Heart left ventricle (tissue), 16 donors: ENCODE measurements around the gene IGFBP2. TPM values are rescaled to one million over a fixed set of nuclear protein-coding genes. Genes with fewer than 3 reads are reported as not detected.

Source experiments
- ATAC-seq, 4 donors: fragments of 200-7000 bp; cut with Tn5 transposase; one replicate each; pipeline ENCODE4 v1.9.1; 2020 to 2022; ENCODE audit warnings: moderate library complexity in 4 of 4, mild to moderate bottlenecking in 3 of 4, moderate number of reproducible peaks in 1 of 4
- DNase-seq, 5 donors: peaks; one replicate each; pipeline ENCODE4 v3.0.0-alpha.2; 2020
- H3K27ac ChIP-seq, 12 donors: fragments of 200-600 bp; sonication (generic) in 4 of 12; one replicate each; pipeline versions ENCODE4 v1.5.0 to v1.8.0; 2016 to 2022; ENCODE audit warnings: mild to moderate bottlenecking in 2 of 12
- H3K27me3 ChIP-seq, 9 donors: fragments of 200-600 bp; sonication (generic) in 2 of 9; one replicate each; pipeline versions ENCODE4 v1.5.1 to v1.8.0; 2016 to 2022; ENCODE audit warnings: mild to moderate bottlenecking in 3 of 9
- H3K36me3 ChIP-seq, 9 donors: fragments of 200-600 bp; sonication (generic) in 2 of 9; one replicate each; pipeline versions ENCODE4 v1.5.0 to v1.8.0; 2018 to 2022; ENCODE audit warnings: mild to moderate bottlenecking in 2 of 9
- H3K4me1 ChIP-seq, 12 donors: fragments of 200-600 bp; sonication (generic) in 4 of 12; one replicate each; pipeline versions ENCODE4 v1.5.0 to v1.8.0; 2016 to 2022; ENCODE audit warnings: mild to moderate bottlenecking in 3 of 12
- H3K4me3 ChIP-seq, 12 donors: fragments of 200-600 bp; sonication (generic) in 4 of 12; one replicate each; pipeline versions ENCODE4 v1.5.0 to v1.8.0; 2017 to 2022; ENCODE audit warnings: mild to moderate bottlenecking in 9 of 12, moderate library complexity in 4 of 12
- H3K9me3 ChIP-seq, 12 donors: fragments of 200-600 bp; sonication (generic) in 4 of 12; one replicate each; pipeline versions ENCODE4 v1.5.0 to v1.8.0; 2016 to 2022; ENCODE audit warnings: mild to moderate bottlenecking in 1 of 12
- POLR2A ChIP-seq, 2 donors: fragments of 450-650 bp; IDR thresholded peaks; one replicate each; pipeline ENCODE4 v1.6.1; 2017; ENCODE audit warnings: antibody characterized with exemption in 2 of 2, mild to moderate bottlenecking in 2 of 2, moderate library complexity in 2 of 2
- whole genome bisulfite sequencing, 4 donors: extraction: QIAGEN DNeasy Blood & Tissue Kit in 2 of 4; methylation state at CpG; one replicate each; pipeline versions ENCODE4 v1.1.5 to v1.1.7; 2013 to 2018; 5-methylcytosine and 5-hydroxymethylcytosine counted together
- intact Hi-C, 10 donors: fragments of 100-400 bp; cut with DNase I; formaldehyde crosslinking; loops; one replicate each; pipeline versions ENCODE4 v1.11.1 to v1.14.2; 2022
- polyA plus RNA-seq, 2 donors: library from polyadenylated mRNA; stranded (reverse); fragments of 200-250 nt; gene quantifications; one replicate each; pipeline ENCODE4 v1.2.3, GENCODE V29; 2013
- total RNA-seq, 9 donors: library from RNA; depleted of rRNA in 2 of 9; stranded (reverse); fragments of >200 nt in 2 of 9; fragmentation: NEBNext Ultra II Directional in 3 of 9; extraction: Animal tissue kit (Norgen Biotek cat#: 25700) in 3 of 9; gene quantifications; one replicate each; pipeline versions ENCODE4 v1.1.0 to v1.2.4, GENCODE V29; 2016 to 2023
- TF ChIP-seq, protein P1 (sequence below), 12 donors: fragments of 200-600 bp; sonication (generic) in 4 of 12; IDR thresholded peaks; one replicate each; pipeline versions ENCODE4 v1.5.0 to v1.8.0; 2018 to 2022; ENCODE audit warnings: antibody characterized with exemption in 12 of 12, mild to moderate bottlenecking in 5 of 12
- donor health status: ischemic (EF 13 %, LVEDD 7.1; RV severe dilation, severe dysfunction).
- donor health status: healthy with polysubstance abuse.
- donor health status: DM: no; HTN: yes; CAD: no.
- donor health status: DM: no; HTN: no; CAD: no.
- donor health status: ischemic (EF 25% LVEDD 6.9; RV normal size, moderate dysfunction).
- donor health status: ischemic (EF 25% LVEDD 5.7; RV mildly dilated, moderate dysfunction).
- donor health status: healthy.
- donor health status: DM: yes; HTN: yes; CAD: no.
- donor health status: ischemic (EF 35%, LVEDD 5.7; RV mildly dilated, moderate dysfunction).
- donor health status: nonischemic (EF 11% LVEDD 7.7; RV severe dilation, severe dysfunction).
- donor health status: DM: yes; HTN: yes; CAD: no.
- donor health status: PGD.
- donor health status: ischemic (EF 29% LVEDD 5.4; RV normal size, mild dysfunction).
- donor health status: nonischemic (EF 23%, LVEDD 6.1; RV moderate dilation, normal function).

Gene IGFBP2
- total and polyA plus RNA-seq, 11 donors, result 57.2 to 326 (median 113) TPM

DNA sequence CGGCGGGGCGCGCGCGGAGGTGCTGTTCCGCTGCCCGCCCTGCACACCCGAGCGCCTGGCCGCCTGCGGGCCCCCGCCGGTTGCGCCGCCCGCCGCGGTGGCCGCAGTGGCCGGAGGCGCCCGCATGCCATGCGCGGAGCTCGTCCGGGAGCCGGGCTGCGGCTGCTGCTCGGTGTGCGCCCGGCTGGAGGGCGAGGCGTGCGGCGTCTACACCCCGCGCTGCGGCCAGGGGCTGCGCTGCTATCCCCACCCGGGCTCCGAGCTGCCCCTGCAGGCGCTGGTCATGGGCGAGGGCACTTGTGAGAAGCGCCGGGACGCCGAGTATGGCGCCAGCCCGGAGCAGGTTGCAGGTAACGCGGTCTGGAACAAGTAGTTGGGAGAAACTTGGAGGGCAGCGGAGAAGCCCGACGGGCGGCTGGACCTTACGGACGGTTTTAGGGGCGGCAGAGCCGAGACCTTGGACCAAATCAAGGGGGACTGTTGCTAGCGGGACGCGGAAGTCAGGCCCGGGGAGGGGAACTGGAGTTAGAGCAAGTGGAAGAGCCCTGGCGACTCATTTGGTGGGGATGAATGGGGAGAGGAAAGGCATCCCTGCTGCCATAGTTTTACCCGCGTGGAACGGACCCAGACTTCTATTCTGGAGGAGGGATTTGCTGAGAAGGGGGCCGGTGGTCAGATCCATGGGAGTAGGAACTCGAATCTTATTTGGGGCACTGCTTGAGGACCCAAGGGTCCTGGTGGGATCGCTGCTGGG lies 573 bp downstream of the IGFBP2 start:
- Histone ChIP-seq H3K27ac (peak overlapping the region in 7 of 12 donors; percentile 8 to 66 (median 50)), H3K9me3 (no peaks in the 10 kb centered on the region), H3K27me3 (peaks cover 0 to 28% (median 0%) of the 10 kb centered on the region in 9 donors), H3K4me3 (peak overlapping the region; percentile 28 to 88 (median 66)), H3K36me3 (no peaks in the 10 kb centered on the region), H3K4me1 (peaks cover 0 to 52% (median 27%) of the 10 kb centered on the region in 12 donors)
- TF ChIP-seq, protein P1, sequence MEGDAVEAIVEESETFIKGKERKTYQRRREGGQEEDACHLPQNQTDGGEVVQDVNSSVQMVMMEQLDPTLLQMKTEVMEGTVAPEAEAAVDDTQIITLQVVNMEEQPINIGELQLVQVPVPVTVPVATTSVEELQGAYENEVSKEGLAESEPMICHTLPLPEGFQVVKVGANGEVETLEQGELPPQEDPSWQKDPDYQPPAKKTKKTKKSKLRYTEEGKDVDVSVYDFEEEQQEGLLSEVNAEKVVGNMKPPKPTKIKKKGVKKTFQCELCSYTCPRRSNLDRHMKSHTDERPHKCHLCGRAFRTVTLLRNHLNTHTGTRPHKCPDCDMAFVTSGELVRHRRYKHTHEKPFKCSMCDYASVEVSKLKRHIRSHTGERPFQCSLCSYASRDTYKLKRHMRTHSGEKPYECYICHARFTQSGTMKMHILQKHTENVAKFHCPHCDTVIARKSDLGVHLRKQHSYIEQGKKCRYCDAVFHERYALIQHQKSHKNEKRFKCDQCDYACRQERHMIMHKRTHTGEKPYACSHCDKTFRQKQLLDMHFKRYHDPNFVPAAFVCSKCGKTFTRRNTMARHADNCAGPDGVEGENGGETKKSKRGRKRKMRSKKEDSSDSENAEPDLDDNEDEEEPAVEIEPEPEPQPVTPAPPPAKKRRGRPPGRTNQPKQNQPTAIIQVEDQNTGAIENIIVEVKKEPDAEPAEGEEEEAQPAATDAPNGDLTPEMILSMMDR (IDR thresholded peaks at IDR 0.05), result no peak
- no peak for TF ChIP-seq POLR2A (IDR thresholded peaks at IDR 0.05)
- peak in 2 of 5 donors; percentile 37 to 63 for DNase-seq
- 0 to 1% (median 0%) methylated on average over 21 to 71 of the region's 71 CpGs for WGBS, 4 donors
- ATAC-seq, result peak in 3 of 4 donors; percentile 29 to 51 (median 40)
- intact Hi-C loops, result loop anchor here in 2 of 10 donors (5.0 kb wide), 3 partner anchors 56 to 96 kb away; no protein-coding TSS in a partner anchor

DNA sequence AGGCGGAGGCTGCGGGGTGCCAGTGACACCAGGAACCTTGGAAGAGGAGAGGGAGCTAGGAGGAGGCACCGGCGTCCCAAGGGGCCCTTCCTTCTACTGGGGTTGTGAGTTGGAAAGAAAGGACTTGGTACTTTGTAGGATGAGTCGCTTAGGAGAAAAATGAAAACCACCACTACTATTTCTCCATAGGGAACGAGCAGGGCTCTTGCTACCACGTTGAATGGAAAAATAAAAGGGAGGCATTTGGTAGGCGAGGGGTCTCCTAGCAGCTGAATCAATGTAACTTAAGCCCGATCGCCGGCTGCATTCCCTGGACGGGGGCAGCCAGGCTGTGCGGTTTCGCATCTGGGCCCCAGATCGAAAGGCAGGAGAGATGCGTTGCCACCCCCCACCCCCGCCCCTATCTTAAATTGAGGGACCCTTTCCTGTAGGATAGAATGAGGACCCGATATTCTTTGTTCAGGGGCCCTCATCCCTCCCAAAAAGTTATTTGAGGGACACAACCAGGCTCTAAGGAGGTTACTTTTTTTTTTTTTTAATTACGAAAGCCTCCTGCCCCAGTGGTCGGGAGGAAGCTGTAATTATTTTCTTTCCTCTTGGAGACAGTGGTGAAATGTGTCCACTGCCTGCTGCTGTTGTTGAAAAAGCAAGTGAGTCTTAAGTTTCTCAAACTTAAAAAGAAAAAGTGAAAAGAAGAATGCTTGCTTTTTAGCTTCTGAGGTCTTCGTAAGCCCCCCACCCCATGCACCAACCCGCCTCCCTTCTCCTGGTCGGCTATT lies 1.3 kb downstream of the IGFBP2 start:
- WGBS, 4 donors, result 12 to 21% (median 18%) methylated on average over 23 of the region's 23 CpGs
- TF ChIP-seq POLR2A (IDR thresholded peaks at IDR 0.05), result no peak
- TF ChIP-seq, protein P1 (IDR thresholded peaks at IDR 0.05), result no peak
- DNase-seq (no peak), ATAC-seq (no peak)
- Histone ChIP-seq H3K27me3 (peaks cover 0 to 28% (median 0%) of the 10 kb centered on the region in 9 donors), H3K4me3 (peak overlapping the region; percentile 28 to 88 (median 66)), H3K9me3 (no peaks in the 10 kb centered on the region), H3K4me1 (peaks cover 0 to 52% (median 27%) of the 10 kb centered on the region in 12 donors), H3K36me3 (peaks cover 0 to 7% (median 0%) of the 10 kb centered on the region in 9 donors), H3K27ac (peak overlapping the region in 9 of 12 donors; percentile 8 to 66 (median 51))
- intact Hi-C loops, result loop anchor here in 3 of 10 donors (5.0 kb wide), 4 partner anchors 57 to 102 kb away; no protein-coding TSS in a partner anchor

DNA sequence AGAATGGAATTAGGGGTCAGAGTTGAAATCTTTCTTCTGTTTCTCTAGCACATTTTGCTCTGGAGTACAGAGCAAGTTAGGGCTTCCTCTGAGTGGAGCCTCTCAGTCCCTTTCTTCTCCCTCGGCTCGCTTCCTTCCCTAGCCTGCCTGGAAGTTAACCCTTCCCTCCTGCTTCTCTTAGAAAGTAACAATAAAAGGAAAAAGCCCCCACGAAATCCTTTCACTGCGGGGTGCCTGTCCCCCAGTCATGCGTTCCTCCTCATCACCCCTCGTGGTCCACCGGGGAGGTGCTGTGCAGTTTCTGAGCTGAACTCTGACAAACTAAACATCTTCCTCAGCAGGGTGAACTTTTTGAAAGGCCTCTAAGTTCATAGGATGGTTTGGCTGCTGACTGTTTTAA lies 2.0 kb downstream of the IGFBP2 start:
- ATAC-seq (no peak), DNase-seq (no peak)
- H3K27me3 ChIP-seq, result peaks cover 0 to 28% (median 0%) of the 10 kb centered on the region in 9 donors
- no peak for TF ChIP-seq POLR2A (IDR thresholded peaks at IDR 0.05)
- TF ChIP-seq, protein P1 (IDR thresholded peaks at IDR 0.05), result no peak
- H3K4me1 ChIP-seq, result peaks cover 0 to 52% (median 27%) of the 10 kb centered on the region in 12 donors
- peaks cover 0 to 9% (median 0%) of the 10 kb centered on the region in 9 donors for H3K36me3 ChIP-seq
- H3K9me3 ChIP-seq, result no peaks in the 10 kb centered on the region
- H3K4me3 ChIP-seq, result peak overlapping the region in 9 of 12 donors; percentile 64 to 88 (median 67)
- intact Hi-C loops, result loop anchor here in 1 of 10 donors (5.0 kb wide), 1 partner anchor 103 kb away; no protein-coding TSS in a partner anchor
- peak overlapping the region in 8 of 12 donors; percentile 10 to 66 (median 42) for H3K27ac ChIP-seq
- WGBS, 4 donors, result 28 to 35% (median 32%) methylated on average over 7 of the region's 7 CpGs
